Epithelial cell of esophagus (primary cell): ENCODE results near the gene GAB2.

Experiments used
- DNase-seq: peaks from one replicate; pipeline ENCODE4 v3.0.0; 2010; ENCODE audit warnings: low read depth
- H3K4me3 ChIP-seq: 2 replicates; pipeline ENCODE4 v1.5.1; 2011; ENCODE audit warnings: mild to moderate bottlenecking, low read length, control low read depth
- TF ChIP-seq, protein P1 (sequence below): IDR thresholded peaks from 2 replicates; pipeline ENCODE4 v1.5.1; 2011; ENCODE audit warnings: low read depth, mild to moderate bottlenecking, low read length, control low read depth, inconsistent platforms; ENCODE audit not compliant: insufficient read depth; ENCODE audit errors: missing control alignments

Gene GAB2

GRCh38 chr11:78395597-78395996, 22.0 kb downstream of the GAB2 start:
- no peak overlapping the region for H3K4me3 ChIP-seq
- TF ChIP-seq, protein P1, sequence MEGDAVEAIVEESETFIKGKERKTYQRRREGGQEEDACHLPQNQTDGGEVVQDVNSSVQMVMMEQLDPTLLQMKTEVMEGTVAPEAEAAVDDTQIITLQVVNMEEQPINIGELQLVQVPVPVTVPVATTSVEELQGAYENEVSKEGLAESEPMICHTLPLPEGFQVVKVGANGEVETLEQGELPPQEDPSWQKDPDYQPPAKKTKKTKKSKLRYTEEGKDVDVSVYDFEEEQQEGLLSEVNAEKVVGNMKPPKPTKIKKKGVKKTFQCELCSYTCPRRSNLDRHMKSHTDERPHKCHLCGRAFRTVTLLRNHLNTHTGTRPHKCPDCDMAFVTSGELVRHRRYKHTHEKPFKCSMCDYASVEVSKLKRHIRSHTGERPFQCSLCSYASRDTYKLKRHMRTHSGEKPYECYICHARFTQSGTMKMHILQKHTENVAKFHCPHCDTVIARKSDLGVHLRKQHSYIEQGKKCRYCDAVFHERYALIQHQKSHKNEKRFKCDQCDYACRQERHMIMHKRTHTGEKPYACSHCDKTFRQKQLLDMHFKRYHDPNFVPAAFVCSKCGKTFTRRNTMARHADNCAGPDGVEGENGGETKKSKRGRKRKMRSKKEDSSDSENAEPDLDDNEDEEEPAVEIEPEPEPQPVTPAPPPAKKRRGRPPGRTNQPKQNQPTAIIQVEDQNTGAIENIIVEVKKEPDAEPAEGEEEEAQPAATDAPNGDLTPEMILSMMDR = no peak

DNA sequence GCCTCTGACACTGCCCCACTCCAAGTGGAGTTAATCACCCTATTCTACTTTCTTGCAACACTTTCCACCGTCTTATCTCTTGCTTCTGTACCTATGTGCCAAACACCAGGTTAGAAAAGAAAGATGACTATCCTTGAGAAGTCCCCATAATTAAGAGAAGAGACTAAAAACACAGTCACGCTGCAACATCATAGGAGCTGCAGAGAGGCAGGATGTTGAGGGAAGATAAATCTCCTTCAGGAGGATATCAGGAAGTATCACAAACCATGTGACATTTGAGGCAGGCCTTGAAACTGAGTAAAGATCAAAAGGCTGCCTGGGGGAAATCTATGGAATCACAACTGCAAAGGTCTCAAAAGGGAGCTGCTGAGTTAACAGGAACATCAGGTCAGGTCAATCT, 24.8 kb downstream of the GAB2 start:
- TF ChIP-seq, protein P1 = no peak
- no peak for DNase-seq
- no peak overlapping the region for H3K4me3 ChIP-seq

More at GRCh38 chr11:78395597-78395996, 22.0 kb downstream of the GAB2 start:
- DNase-seq = no peak

GRCh38 chr11:78391424-78391823, 26.2 kb downstream of the GAB2 start:
- TF ChIP-seq, protein P1 = no peak
- no peak overlapping the region for H3K4me3 ChIP-seq
- peak; percentile 21 for DNase-seq

DNA sequence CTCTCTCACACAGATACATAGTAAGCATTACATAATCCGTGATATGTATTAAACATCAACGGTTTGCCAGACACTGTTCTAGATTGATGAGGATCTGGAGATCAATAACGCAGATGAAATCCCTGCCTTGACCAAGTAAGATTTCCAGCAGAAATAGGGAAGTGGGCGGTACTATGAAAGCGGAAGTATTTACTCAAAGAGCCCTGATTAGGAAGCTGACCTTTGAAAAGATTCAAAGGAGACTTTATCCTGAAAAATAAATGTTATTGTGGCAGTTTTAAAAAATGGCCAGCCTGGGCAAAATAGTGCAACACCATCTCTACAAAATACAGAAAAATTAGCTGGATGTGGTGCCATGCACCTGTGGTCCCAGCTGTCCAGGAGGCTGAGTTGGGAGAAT, 26.8 kb downstream of the GAB2 start:
- H3K4me3 ChIP-seq = no peak overlapping the region
- DNase-seq = no peak
- TF ChIP-seq, protein P1 = no peak

GRCh38 chr11:78386215-78386941, 31.2 kb downstream of the GAB2 start:
- TF ChIP-seq, protein P1 = no peak
- H3K4me3 ChIP-seq = no peak overlapping the region
- DNase-seq = no peak

DNA sequence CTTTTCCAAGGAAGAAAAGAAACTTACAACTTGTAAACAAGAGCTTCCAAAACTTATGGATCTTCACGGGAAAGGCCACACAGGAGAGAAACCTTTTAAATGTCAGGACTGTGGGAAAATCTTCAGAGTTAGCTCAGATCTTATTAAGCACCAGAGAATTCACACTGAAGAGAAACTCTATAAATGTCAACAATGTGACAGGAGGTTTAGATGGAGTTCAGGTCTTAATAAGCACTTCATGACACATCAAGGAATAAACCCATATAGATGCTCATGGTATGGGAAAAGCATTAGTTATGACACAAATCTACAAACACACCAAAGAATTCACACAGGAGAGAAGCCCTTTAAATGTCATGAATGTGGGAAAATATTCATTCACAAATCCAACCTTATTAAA, 32.4 kb downstream of the GAB2 start:
- no peak overlapping the region for H3K4me3 ChIP-seq
- no peak for DNase-seq
- TF ChIP-seq, protein P1 = no peak

GRCh38 chr11:78384231-78384630, 33.4 kb downstream of the GAB2 start:
- TF ChIP-seq, protein P1 = no peak
- H3K4me3 ChIP-seq = no peak overlapping the region
- no peak for DNase-seq
